ENCODE measurements around the gene PSMD4.

PSMD4 gene

GRCh38 chr1:151314137-151314875 lies 59.8 kb downstream of the PSMD4 start:
- H3K4me3 ChIP-seq (replicated peaks in 1 of 2; ENCODE audit: low read depth in 2 of 2, low read length in 2 of 2), result no peak overlapping the region
- TF ChIP-seq CTCF (IDR thresholded peaks at IDR 0.05; ENCODE audit: low read depth, low read length), result no peak
- DNase-seq (ENCODE audit: low read depth in 2 of 2), result peak; percentile 85 to 91

GRCh38 chr1:151315565-151316235 lies 61.2 kb downstream of the PSMD4 start:
- H3K4me3 ChIP-seq (replicated peaks in 1 of 2; ENCODE audit: low read depth in 2 of 2, low read length in 2 of 2), result no peak overlapping the region
- TF ChIP-seq CTCF (IDR thresholded peaks at IDR 0.05; ENCODE audit: low read depth, low read length), result no peak
- DNase-seq (ENCODE audit: low read depth in 2 of 2), result peak in 1 of 2 donors; percentile 44

Data from cardiac fibroblast (primary cell).